ENCODE measurements around the gene ARVCF.

DNA sequence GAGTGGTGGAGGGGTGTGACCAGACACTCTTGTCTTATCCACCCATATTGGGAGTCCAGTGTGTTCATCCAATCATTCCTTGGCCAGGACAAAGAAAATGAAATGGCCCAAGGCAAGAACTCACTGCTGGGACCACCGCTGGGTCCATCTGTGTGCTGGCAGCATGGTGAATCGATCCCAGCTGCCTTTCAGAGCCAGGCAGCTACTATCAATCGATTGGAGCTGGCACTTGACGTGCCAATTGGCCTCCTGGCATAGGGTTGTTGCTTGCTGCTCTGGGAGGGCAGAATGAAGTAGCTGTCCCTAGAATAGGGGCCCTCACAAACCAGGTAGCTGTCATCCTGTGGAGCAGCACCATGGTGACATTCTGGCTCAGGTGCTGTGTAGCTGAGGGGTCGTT is 1.4 kb upstream of the ARVCF start:
- TF ChIP-seq CTCF (IDR thresholded peaks at IDR 0.05; ENCODE audit: extremely low read depth in 1 of 2, insufficient read depth in 1 of 2, low read depth in 1 of 2, low read length in 2 of 2) (no peak), POLR2AphosphoS5 (IDR thresholded peaks at IDR 0.05; ENCODE audit: insufficient read depth, low read depth, low read length) (no peak), POLR2A (IDR thresholded peaks at IDR 0.05; ENCODE audit: low read depth, low read length) (no peak), JUN (IDR thresholded peaks at IDR 0.05; ENCODE audit: borderline replicate concordance, insufficient read depth, insufficient read length, low read depth) (no peak)

Data from endothelial cell of umbilical vein (primary cell).